Activated T-cell treated with anti-CD3 and anti-CD28 coated beads for 4 hours (primary cell): ENCODE measurements around the gene MED31.
A peak's percentile ranks its signal among the peaks of the same experiment; 100 is the strongest.
"Not testable (repeated sequence)": the region's sequence is repeated elsewhere in the genome, so short reads cannot be mapped to it uniquely, and the experiment has no call there.

Experiments
- DNase-seq: peaks from one replicate; pipeline ENCODE4 v3.0.0-alpha.2; 2020

The MED31 gene

DNA sequence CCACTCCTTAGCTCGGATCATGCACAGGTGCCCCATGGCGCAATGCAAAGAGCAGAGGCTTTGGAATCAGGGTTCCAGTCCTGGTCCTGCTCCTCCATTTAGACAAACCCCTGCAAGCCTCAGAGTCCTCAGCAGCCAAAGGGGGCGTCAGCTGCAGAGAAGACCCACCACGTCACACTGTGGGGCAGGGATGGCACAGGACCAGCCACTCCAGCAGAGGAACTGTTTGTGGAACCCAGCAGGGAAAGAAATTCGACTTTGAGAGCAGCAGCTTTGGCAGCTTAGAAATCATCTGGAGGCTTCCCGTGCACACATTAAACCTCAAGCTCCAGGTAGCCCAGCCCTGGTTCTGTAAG, 25.4 kb upstream of the MED31 start:
- DNase-seq = no peak

DNA sequence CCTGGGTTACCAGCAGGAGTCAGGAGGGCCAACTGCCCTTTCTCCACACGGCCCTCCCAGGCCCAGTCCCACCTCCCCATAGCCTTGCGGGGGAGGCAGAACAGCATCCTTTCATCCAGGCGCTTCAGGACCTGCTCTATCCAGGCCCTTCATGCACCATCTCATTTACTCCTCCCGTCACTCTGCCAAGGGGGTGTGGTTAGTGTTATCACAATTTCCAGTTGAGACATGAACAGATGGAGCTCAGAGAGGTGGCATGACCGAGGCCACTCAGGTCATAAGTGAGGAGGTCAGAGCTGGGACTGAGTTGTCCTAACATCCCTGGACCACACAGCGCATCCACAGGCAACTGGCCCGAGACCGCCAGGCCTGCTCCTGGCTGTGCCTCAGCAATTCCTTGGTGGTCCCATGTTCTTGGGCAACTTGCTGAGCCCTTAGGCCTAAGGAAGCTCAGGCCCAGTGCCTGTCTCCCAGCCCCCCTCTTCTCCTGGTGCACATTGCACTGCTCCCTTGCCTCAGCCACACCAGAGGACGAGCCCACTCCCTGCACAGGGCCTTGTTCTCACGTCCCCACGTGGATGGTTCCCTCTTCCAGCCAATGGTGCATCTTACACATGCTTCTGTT, 23.9 kb upstream of the MED31 start:
- no peak for DNase-seq

- no peak for DNase-seq
These were observed 23.2 kb upstream of the MED31 start for GRCh38 chr17:6674586-6674985.

DNA sequence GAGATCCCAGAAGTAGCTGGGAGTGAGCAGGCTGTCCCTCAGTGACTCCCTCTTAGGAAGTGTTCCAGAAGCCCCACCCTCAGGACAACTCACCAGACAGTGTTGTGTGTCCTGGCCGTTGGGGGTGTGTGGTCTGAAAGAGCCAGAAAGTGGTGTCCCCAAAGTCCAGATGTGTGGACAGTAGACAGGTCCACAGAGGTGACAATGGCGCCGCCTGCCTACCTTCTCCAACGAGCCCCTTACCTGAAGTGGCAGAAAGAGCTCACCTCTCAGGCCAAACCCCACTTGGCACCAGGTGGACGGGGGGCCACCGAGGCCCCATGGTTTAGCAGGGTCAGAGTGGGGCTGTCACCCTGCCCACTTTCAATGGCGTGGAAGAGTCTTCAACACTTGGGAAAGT, 20.0 kb upstream of the MED31 start:
- no peak for DNase-seq

- no peak for DNase-seq
These were observed 19.6 kb upstream of the MED31 start for GRCh38 chr17:6670999-6671398.

DNA sequence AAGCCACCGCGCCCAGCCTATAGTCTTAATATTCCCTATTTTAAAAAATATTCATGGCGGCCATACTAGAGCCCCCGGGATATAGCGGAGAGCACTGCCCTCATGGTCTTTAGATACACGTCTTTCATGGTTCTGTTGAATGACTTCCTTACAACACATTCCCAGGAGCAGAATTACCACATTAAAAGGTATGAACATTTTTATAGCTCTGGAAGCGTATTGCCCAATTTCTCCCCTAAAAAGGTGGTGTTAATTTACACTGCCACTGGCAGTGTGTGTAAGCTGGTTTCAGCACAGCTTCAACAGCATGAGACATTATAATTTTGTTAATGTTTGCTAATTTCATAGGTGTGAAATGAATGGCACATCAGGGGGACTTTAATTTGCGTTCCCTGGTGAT, 19.2 kb upstream of the MED31 start:
- no peak for DNase-seq

GRCh38 chr17:6669479-6670212, 18.2 kb upstream of the MED31 start:
- DNase-seq = no peak

GRCh38 chr17:6668727-6669425, 17.5 kb upstream of the MED31 start:
- no peak for DNase-seq

- no peak for DNase-seq
These were observed 16.8 kb upstream of the MED31 start for GRCh38 chr17:6668219-6668618.

DNA sequence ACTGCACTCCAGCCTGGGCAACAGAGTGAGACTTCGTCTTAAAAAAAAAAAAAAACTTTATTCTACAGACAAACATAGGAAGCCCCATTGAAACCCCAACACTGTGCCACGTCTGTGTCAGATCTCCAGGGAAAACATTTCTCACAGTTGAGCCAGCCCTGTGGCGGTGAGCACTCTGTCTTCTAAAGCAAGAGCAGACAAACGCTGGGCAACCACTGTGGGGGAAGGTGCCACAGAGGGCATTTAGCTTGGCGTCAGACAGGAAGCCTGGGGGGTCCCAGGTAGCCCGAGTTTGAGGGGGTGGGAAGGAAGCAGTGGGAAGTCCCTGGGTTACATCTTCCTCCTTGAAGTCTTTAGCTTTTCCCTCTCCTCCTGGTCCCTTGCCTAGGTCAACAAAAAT, 16.1 kb upstream of the MED31 start:
- no peak for DNase-seq

DNA sequence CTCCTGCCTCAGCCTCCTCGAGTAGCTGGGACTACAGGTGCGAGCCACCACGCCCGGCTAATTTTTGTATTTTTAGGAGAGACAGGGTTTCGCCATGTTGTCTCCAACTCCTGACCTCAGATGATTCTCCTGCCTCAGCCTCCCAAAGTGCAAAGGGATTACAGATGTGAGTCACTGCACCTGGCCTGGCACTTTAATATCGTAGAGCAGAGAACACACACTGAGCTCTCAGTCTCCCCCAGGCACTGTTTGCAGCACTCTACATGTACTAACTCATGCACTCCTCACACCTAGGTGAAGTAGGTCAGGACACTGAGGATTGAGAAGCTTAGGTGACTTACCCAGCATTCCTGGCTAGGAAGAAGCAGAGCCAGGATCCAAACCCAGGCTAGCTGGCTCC, 15.2 kb upstream of the MED31 start:
- no peak for DNase-seq

DNA sequence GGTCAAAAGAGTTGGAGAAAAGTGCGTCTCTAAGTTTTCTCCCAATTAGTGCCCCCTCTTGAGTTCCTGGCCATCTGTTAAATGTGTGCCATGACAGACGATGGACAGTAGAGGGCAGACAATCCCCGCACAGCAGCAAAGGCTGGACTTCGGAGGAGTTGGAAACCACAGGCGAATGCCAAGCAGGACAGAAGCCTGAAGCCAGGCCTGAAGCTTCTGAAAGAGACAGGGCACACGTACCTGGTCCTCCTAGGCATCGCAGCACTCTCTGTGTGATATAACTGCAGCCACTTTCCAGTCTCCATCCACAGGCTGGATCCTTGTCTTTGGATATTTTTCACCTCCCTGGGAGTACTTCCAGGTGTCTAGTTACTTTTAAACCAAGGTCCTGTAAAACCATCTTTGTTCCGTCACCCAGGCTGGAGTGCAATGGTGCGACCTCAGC, 14.7 kb upstream of the MED31 start:
- peak; percentile 19 for DNase-seq

- not testable (repeated sequence) for DNase-seq
These were observed 11.8 kb upstream of the MED31 start for GRCh38 chr17:6663200-6663599.

DNA sequence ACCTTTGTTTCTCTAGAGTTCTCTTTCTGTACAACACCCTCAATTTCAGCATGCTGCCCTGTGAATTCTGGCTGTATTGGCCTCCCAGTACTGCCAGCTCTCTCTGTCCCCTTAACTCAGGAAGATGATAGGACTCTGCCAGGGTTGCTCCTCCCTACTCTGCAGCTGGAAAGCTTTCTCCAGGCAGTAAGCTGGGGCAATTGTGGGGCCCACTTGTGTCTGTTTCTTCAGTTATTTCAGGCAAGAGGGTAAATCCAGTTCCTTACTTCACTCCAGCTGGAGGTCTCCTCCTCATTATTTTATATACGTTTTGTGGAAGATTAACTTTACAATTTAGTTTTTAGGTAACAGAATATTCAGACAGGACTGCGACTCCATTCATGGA, 10.1 kb upstream of the MED31 start:
- no peak for DNase-seq

- DNase-seq = no peak
These were observed 9.5 kb upstream of the MED31 start for GRCh38 chr17:6660805-6661463.

DNA sequence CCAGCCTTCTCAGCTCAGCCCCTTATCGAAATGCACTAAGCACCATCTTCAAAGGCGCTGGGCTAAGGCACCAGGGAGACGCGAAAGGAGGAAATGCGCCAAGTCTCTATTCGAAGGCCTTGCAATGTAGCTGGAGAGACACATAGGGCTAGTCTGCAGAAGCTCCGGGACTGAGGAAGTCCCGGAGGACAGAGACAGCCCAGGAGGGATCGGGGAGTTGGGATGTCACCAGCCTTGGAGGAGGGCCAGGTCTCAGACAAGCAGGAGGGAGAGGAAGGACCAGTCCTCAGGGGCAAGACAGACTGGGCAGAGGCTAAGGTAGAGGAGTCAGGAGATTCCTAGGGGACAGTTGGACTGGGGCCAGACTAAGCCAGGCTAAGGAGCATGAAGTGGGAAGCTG, 8.7 kb upstream of the MED31 start:
- no peak for DNase-seq

GRCh38 chr17:6658411-6658810, 7.0 kb upstream of the MED31 start:
- DNase-seq = not testable (repeated sequence)

DNA sequence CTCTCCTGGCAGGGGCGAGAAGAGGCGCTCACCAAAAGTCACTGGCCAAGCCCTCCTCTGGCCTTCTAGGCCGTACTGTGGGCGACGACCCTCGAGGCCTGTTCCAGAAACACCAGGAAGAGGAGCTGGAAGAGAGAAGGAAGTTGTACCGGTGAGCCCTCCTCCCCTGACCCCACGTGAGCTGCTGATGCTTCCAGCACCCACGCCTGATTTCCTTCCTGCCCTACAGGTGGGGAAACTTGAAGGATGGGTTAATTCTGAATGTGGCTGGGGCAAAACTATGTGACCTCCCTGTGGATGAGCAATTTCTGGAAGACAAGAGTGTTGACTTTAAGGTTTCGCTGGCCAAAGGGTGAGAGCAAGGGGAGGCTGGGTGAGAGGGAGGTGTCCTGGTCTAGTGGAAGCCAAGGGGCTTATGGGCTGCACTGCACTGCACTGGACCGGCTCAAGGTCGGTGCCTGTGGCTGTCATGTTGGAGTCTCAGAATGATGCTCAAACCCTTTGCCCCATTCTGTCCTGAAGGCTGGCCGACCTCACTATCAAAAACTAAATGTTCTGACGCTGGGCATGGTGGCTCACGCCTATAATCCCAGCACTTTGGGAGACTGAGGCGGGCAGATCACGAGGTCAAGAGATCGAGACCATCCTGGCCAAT, 6.4 kb upstream of the MED31 start:
- no peak for DNase-seq

DNA sequence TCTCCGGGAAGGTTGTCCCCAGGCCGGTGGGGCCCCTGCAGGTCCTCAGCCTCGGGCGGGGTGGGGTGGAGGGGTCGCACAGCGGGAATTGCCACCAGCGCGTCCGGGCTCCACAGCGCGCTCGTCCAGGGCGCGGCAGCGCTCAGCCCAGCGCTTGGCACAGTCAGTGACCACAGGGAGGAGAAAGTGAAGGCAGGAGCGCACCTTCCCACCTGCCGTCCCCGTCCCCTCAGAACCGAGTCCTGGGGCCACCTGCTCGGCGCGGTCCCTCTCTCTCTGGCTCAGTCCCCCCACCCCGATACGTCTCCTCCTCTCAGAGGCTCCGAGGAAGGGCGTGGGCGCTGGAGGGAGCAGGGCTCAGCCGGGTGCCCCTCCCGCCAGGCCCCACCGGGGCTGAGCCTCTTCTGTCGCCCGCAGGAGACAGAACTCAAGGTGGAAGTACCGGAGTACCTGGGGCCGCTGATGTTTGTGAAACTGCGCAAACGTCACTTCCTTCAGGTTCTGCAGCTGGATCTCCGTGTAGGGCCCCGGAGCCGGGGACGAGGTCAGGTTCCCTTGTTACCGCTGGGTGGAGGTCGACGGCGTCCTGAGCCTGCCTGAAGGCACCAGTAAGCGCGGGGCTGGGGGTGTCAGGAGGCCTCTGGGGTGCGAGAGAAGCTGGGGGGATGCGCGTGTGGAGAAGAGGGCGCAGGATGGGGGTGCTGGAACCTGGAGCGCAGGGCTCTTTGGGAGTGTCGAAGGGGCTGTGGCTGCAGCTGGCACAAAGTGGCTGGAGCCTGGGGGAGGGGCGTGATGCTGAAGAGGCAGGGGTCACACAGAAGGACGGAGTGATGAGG, 5.6 kb upstream of the MED31 start:
- DNase-seq = not testable (repeated sequence)

DNA sequence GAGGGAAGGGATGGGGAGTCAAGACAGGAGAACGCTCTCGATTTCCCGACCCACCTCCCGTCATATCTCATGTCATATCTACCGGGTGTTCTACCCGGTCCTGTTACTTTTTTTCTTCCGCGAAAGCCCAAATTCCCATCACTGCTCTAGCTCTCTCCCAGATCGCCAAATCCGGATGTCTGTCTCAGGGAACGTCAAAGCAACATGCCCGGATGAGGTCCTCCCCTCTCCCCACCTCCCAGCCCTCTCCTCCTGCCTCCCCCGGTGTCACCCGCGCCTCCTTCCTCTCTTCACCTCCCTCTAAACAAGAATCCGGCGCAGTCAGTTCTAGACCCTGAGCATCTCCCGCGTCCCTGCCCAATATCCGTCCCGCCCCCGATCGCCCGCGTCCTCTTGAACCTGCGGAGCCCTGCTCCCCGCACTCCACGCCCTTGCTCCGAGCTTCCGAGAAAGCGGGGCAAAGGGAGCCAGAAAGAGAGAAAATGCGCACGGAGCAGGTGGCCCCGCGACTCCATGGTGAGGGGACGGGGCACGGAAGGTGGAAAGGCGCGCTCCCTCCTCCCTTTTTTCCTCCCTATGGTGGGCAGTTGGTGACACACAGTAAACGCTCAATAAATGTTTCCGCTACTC, 4.4 kb upstream of the MED31 start:
- DNase-seq = not testable (repeated sequence)

DNA sequence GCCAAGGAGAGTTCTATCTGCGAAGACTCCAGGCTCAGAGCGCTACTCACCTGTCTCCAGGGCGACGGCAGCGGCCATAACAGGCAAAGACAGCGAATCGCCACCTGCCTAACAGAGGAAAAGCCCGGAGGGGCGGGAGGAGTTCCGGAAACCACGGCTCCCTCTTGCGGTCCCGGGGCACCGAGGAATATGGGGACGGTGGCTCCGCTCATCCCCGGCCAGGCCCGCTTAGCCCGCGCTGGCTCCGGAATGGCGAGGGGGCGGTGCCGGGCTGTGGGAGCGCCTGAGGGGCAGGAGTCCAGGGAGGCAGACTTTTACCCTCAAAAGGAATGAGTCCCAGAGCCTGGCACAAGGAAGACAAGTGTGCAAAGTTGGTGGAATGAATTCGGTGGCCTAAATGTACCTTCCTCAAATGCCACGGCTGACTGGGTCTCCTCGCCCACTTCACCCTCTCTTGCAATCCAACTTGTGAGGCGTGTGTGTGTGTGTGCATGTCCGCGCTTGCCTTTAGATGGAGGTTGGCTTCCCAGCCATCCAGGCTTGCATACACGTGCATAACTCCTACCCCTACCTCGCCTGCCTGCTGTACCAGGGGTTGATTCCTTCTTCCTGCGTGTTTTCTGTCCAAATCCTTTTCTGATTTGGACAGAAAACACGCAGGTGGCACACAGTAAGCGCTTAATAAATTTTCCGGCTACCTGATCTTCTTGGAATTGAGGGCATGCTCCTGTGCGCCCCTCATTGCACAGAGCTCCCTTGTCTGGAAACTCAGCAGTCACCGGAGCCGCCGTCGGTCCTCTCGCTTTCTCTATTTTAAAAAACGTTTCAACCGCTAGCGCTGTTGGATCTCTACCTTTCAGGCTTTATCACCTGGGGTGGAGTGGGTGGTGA, 3.7 kb upstream of the MED31 start:
- no peak for DNase-seq
